Fibroblast of the aortic adventitia (primary cell): ENCODE measurements around the gene ACOXL. TPM values are rescaled to one million over a fixed set of nuclear protein-coding genes. Genes with fewer than 3 reads are reported as not detected.

Source experiments
- DNase-seq: peaks from one replicate; pipeline ENCODE4 v3.0.0-alpha.2; 2010; ENCODE audit warnings: low read depth
- H3K4me3 ChIP-seq: 2 replicates; pipeline ENCODE4 v1.5.1; 2011; ENCODE audit warnings: low read depth, mild to moderate bottlenecking, control low read depth, low read length, moderate library complexity
- CTCF ChIP-seq: IDR thresholded peaks from 2 replicates; pipeline ENCODE4 v1.5.1; 2011; ENCODE audit warnings: mild to moderate bottlenecking, low read length, control low read depth, inconsistent platforms; ENCODE audit not compliant: insufficient read depth
- total RNA-seq: library from RNA; depleted of rRNA; stranded (reverse); fragments of >200 nt; gene quantifications from 2 replicates; pipeline ENCODE4 v1.2.3, GENCODE V29; 2012; ENCODE audit warnings: low replicate concordance

ACOXL gene
- total RNA-seq, 1 donor: not detected

DNA sequence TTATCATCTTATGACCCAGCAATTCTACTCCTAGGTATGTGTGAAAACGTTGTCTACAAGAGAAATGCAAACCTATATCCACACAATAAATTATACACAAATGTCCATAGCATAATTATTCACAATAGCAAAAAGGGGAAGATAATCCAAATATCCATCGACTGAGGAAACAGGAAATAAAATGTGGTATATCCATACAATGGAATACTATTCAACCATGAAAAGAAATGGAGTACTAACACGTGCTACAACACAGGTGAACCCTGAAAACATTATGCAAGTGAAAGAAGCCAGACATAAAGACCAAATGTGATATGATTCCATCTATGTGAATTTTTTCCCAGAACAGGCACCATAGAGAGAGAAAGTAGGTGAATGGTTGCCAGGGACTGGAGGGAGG, 72.1 kb downstream of the ACOXL start:
- TF ChIP-seq CTCF: no peak
- no peak for DNase-seq
- no peak overlapping the region for H3K4me3 ChIP-seq

GRCh38 chr2:110804915-110805314, 72.5 kb downstream of the ACOXL start:
- no peak for DNase-seq
- TF ChIP-seq CTCF: no peak
- no peak overlapping the region for H3K4me3 ChIP-seq

GRCh38 chr2:110805894-110806452, 73.6 kb downstream of the ACOXL start:
- DNase-seq: no peak
- no peak overlapping the region for H3K4me3 ChIP-seq
- TF ChIP-seq CTCF: no peak

GRCh38 chr2:110807522-110807921, 75.1 kb downstream of the ACOXL start:
- DNase-seq: peak; percentile 14
- TF ChIP-seq CTCF: no peak
- no peak overlapping the region for H3K4me3 ChIP-seq

DNA sequence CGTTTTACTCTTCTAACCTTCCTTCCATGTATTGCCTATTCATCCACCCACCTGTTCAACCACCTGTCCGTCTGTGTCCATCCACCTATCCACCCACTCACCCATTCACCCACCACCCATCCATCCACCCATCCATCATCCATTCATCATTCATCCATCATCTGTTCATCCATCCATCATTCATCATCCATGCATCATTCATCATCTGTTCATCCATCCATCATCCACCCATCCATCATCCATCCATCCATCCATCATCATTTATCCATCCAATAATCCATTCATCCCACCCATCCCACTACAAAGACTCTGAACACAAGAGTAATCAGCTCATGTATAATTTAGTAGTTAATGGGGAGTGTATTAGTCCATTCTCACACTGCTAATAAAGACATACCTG, 78.0 kb downstream of the ACOXL start:
- DNase-seq: no peak
- no peak for TF ChIP-seq CTCF
- H3K4me3 ChIP-seq: no peak overlapping the region

- TF ChIP-seq CTCF: no peak
- DNase-seq: no peak
- no peak overlapping the region for H3K4me3 ChIP-seq
Measured at GRCh38 chr2:110812726-110813645, 80.6 kb downstream of the ACOXL start.

DNA sequence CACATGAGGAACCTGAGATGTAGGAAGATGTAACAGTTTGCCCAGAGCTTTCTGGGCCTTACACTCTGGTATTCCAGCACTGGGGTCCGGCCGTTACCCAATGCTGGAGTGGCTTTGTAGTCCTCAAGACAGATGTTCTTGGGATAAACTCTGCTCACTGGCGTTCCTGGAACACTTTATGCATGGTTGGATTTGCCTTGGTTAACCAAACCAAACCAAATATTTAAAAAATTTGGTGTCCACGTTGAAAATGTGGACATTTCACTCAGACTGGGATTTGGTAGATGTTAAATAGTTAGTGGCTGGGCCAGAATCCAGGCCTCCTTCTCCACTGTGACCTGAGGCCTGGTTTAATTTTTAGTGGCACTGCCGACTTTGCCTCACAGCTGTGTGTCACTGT, 81.5 kb downstream of the ACOXL start:
- H3K4me3 ChIP-seq: no peak overlapping the region
- no peak for DNase-seq
- TF ChIP-seq CTCF: no peak
